Subcutaneous abdominal adipose tissue (tissue), 5 donors: ENCODE measurements around the gene RABGAP1L.

Experiments
- H3K27ac ChIP-seq: one replicate; pipeline ENCODE4 v1.7.0; 2013; ENCODE audit warnings: low read depth, mild to moderate bottlenecking, inconsistent platforms, low read length, moderate library complexity
- H3K27me3 ChIP-seq, 5 donors: one replicate each; pipeline ENCODE4 v1.7.0; 2013; ENCODE audit warnings: low read length in 5 of 5, inconsistent platforms in 1 of 5; ENCODE audit not compliant: control insufficient read depth in 5 of 5, insufficient read depth in 4 of 5
- H3K36me3 ChIP-seq, 5 donors: one replicate each; pipeline ENCODE4 v1.7.0; 2013; ENCODE audit warnings: low read length in 5 of 5; ENCODE audit not compliant: control insufficient read depth in 5 of 5, insufficient read depth in 5 of 5
- H3K4me1 ChIP-seq, 5 donors: one replicate each; pipeline ENCODE4 v1.7.0; 2013; ENCODE audit warnings: low read length in 5 of 5, mild to moderate bottlenecking in 3 of 5, moderate library complexity in 1 of 5; ENCODE audit not compliant: control insufficient read depth in 5 of 5, insufficient read depth in 5 of 5
- H3K4me3 ChIP-seq, 5 donors: one replicate each; pipeline ENCODE4 v1.7.0; 2013; ENCODE audit warnings: low read length in 5 of 5, low read depth in 1 of 5
- H3K9ac ChIP-seq, 5 donors: one replicate each; pipeline ENCODE4 v1.7.0; 2013; ENCODE audit warnings: low read length in 5 of 5, mild to moderate bottlenecking in 4 of 5, moderate library complexity in 3 of 5
- H3K9me3 ChIP-seq, 5 donors: one replicate each; pipeline ENCODE4 v1.7.0; 2013; ENCODE audit warnings: low read length in 5 of 5; ENCODE audit not compliant: control insufficient read depth in 5 of 5
- donor health status: healthy.
- donor health status: healthy.
- donor health status: healthy.
- donor health status: healthy.
- donor health status: healthy.

The RABGAP1L gene

DNA sequence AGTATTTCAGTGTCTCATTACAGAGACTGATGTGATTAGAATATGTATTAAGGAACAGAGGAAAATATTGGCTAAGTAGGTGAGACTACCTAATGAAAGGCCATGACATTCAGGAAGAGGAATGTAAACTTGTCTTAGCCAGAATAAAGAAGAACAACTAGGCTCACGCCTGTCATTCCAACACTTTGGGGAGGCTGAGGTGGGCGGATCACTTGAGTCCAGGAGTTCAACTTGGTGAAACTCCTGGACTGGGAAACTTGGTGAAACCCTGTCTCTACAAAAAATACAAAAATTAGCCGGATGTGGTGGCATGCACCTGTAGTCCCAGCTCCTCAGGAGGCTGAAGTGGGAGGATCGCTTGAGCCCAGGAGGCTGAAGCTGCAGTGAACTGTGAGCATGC, 825.6 kb downstream of the RABGAP1L start:
- H3K4me3 ChIP-seq = no peak overlapping the region
- no peaks in the 10 kb centered on the region for H3K27me3 ChIP-seq
- H3K9me3 ChIP-seq = peaks cover 0 to 2% (median 0%) of the 10 kb centered on the region in 5 donors
- no peak overlapping the region for H3K9ac ChIP-seq
- H3K27ac ChIP-seq = no peak overlapping the region
- peaks cover 0 to 11% (median 8%) of the 10 kb centered on the region in 5 donors for H3K4me1 ChIP-seq
- peaks cover 0 to 11% (median 4%) of the 10 kb centered on the region in 5 donors for H3K36me3 ChIP-seq

DNA sequence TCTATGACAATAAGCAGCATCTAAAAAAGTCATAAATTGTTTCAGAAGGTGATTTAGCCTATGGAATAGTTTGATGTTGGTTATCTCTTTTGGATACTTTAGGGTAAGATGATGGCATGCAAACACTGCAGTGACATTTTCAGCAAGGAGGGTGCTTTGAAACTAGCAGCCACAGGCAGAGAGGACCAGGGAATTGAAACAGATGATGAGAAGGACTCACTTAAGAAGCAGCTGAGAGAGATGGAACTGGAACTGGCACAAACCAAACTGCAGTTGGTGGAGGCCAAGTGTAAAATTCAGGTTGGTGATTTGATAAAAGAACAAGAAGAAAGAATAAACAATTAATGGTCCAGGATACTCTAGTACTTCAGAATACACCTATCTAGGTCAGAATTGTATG, 829.2 kb downstream of the RABGAP1L start:
- Histone ChIP-seq H3K36me3 (no peaks in the 10 kb centered on the region), H3K9ac (no peak overlapping the region), H3K9me3 (no peaks in the 10 kb centered on the region), H3K4me1 (peaks cover 0 to 18% (median 12%) of the 10 kb centered on the region in 5 donors), H3K27ac (no peak overlapping the region), H3K27me3 (no peaks in the 10 kb centered on the region), H3K4me3 (no peak overlapping the region)

DNA sequence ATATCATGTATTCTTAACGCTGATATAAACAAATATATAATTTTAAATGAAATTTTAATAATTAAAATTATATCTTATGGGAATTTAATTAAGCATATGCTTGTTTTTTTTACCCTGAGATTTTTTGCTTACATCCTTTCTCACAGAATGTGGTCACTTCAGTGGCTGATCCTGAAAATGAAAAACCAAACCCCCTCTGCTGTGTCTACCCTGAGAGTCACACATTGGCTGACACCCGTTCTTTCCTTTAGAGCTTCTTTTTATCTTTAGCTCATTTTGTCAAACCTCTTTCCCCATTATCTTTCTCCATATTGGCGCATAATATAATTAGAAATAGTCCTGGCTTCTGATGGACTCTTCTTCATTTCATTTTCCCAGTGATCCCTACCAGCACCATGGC, 829.7 kb downstream of the RABGAP1L start:
- Histone ChIP-seq H3K4me3 (no peak overlapping the region), H3K9ac (no peak overlapping the region), H3K27ac (peak overlapping the region; percentile 43), H3K36me3 (peaks cover 0 to 2% (median 0%) of the 10 kb centered on the region in 5 donors), H3K27me3 (no peaks in the 10 kb centered on the region), H3K9me3 (no peaks in the 10 kb centered on the region), H3K4me1 (peaks cover 0 to 18% (median 12%) of the 10 kb centered on the region in 5 donors)

DNA sequence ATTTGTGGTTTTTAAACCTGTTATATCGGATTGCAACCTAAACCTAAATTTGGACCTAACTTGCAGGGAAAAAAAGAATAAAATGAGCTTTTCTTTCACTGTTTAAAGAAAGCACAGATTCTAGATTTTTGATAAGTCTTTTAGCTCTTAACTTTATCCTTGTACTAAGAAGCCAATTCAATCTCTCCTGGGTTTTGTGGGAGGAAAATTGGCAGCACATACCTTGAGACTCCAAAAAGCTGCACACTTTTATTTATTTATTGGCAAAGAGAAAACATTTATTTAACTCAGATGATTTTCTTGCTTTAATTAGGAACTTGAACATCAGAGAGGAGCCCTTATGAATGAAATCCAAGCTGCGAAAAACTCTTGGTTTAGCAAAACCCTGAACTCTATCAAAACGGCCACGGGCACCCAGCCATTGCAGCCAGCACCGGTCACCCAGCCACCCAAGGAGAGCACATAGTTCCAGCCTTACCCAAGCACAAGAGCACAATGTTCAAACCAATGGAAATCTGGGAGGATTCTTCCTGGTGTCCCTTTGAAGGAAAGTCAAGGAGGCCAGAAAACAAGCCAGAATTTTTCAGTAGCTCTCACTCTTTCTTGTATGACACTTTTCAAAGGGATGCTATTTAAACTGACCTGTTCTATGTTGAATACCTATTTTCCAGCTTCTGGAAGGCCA, 830.4 kb downstream of the RABGAP1L start:
- Histone ChIP-seq H3K27ac (peak overlapping the region; percentile 43), H3K9me3 (no peaks in the 10 kb centered on the region), H3K4me1 (peaks cover 0 to 18% (median 12%) of the 10 kb centered on the region in 5 donors), H3K9ac (peak overlapping the region in 4 of 5 donors; percentile 85 to 97 (median 88)), H3K36me3 (peaks cover 0 to 3% (median 0%) of the 10 kb centered on the region in 5 donors), H3K4me3 (peak overlapping the region; percentile 3 to 88 (median 80)), H3K27me3 (no peaks in the 10 kb centered on the region)

DNA sequence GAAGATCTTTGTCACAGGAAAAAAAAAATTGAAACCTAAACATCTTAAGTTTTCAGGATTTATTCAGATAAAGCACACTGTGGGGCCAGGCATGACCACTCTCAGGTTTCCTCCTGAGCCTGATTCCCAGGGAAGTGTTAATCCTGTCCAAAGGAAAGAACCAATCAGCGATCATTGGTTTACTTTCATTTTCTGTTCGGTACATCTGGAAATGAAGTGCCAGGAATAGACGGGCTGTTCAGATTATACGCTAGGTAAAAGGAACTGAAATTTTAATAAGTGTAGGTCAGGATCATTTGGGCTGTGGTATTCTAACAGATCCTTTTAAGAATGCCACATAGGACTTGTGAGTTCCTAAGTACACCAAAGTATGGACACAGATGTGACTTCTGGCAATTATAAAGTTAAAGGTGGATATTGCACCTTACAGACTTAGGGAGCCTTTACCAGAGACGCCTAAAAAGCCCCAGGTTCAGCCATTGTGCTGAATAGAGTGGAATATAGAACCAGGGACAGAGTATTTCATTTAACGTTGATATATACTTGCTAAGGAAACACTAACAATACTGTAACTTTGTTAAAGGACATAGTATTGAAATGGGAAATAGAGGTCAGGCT, 831.2 kb downstream of the RABGAP1L start:
- Histone ChIP-seq H3K27ac (peak overlapping the region; percentile 71), H3K36me3 (peaks cover 0 to 3% (median 0%) of the 10 kb centered on the region in 5 donors), H3K9me3 (no peaks in the 10 kb centered on the region), H3K27me3 (no peaks in the 10 kb centered on the region), H3K9ac (peak overlapping the region; percentile 85 to 97 (median 88)), H3K4me1 (peaks cover 0 to 19% (median 13%) of the 10 kb centered on the region in 5 donors), H3K4me3 (peak overlapping the region; percentile 78 to 88 (median 83))

DNA sequence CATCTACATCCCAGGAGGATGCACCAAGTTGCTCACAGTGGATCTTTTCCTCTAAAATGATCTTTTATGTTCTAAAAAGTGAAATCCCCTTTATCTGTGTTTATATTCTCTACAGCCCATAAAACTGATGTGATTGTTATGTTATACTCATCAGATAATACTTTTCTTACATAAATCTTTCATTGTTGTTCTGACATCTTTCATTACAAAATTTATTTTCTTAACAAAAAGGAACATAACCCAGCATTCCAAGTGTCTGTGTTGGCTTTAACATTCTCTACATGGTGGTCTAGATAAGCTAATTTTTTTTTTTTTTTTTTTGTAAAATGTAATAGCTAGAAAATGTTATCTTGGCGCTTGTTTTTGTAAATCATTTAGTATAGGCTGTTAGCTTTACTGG, 832.2 kb downstream of the RABGAP1L start:
- no peak overlapping the region for H3K27ac ChIP-seq
- no peak overlapping the region for H3K4me3 ChIP-seq
- no peaks in the 10 kb centered on the region for H3K9me3 ChIP-seq
- peaks cover 0 to 3% (median 0%) of the 10 kb centered on the region in 5 donors for H3K36me3 ChIP-seq
- H3K4me1 ChIP-seq = peaks cover 0 to 21% (median 18%) of the 10 kb centered on the region in 5 donors
- no peaks in the 10 kb centered on the region for H3K27me3 ChIP-seq
- no peak overlapping the region for H3K9ac ChIP-seq

DNA sequence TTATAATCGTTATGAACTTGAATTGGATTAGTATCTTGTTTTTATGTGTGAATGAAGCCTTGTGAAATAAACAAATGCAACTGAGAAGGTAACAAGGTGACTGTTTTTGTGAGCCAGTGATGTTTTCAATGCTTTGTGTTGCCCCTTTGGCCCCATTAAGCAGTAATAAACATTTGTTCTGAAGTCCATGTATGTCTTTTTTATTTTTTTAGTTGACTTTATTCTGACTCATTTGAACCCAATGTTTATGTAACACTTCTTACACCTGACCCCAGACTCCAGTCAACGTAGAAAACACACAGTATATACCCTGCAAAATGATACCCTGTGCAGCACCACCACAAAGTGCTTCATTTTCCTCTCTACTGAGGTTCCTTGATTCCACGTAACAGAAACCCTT, 835.8 kb downstream of the RABGAP1L start:
- Histone ChIP-seq H3K9ac (peak overlapping the region in 1 of 5 donors; percentile 31), H3K4me3 (no peak overlapping the region), H3K27ac (no peak overlapping the region), H3K36me3 (peaks cover 0 to 3% (median 0%) of the 10 kb centered on the region in 5 donors), H3K9me3 (no peaks in the 10 kb centered on the region), H3K4me1 (peaks cover 0 to 23% (median 14%) of the 10 kb centered on the region in 5 donors), H3K27me3 (no peaks in the 10 kb centered on the region)

DNA sequence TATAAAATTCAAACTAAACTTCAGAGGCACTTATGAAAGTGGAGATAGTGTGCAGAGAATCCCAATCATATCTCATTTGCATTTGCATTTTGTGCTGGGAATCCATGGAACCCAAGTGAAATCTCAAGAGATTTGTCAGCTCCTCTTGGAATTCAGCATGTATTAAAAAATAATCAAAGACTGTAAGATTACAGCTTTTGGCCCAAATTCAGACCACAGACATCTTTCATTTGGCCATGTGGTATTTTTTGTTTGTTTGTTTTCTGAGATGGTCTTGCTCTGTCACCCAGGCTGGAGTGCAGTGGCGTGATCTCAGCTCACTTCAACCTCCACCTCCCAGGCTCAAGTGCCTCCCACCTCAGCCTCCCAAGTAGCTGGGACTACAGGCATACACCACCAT, 836.6 kb downstream of the RABGAP1L start:
- Histone ChIP-seq H3K36me3 (peaks cover 0 to 3% (median 0%) of the 10 kb centered on the region in 5 donors), H3K9me3 (no peaks in the 10 kb centered on the region), H3K27me3 (no peaks in the 10 kb centered on the region), H3K27ac (no peak overlapping the region), H3K4me1 (peaks cover 0 to 25% (median 18%) of the 10 kb centered on the region in 5 donors), H3K4me3 (no peak overlapping the region), H3K9ac (no peak overlapping the region)

DNA sequence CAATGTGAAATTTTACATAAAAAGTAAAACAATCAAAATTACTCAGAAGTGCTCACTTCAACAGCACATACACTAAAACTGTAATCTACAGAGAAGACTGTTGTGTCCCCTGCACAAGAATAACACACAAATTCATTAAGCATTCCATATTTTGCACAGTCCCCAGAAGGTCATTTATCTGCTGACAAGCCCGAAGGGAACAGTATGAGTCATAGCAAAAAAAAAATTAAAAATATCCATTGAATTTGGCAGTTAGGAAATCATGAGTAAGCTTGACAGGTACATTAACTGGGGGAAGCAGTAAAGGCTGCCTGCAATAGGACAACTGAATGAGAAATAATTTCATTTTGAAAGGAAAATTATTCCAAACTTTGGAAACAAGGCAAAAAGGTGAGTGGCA, 837.2 kb downstream of the RABGAP1L start:
- Histone ChIP-seq H3K27ac (no peak overlapping the region), H3K36me3 (peaks cover 0 to 3% (median 0%) of the 10 kb centered on the region in 5 donors), H3K9ac (no peak overlapping the region)

DNA sequence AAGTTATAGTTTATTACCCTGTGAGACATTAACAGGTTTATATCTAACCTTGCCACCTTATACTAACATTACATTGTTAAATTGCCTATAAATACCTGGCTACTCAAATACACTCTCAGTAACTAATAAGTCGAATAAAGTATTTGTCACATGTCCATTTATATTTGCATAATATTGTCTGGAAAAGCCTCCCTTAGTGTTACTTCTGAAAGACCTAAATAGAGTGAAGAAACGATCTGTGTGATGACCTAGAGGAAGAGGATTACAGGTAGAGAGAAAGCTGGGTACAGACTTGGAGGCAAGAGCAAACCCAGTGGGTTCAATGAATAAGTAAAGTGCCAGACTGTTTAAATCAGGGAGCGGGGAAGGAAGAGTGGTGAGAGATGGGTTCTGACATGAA, 837.7 kb downstream of the RABGAP1L start:
- H3K4me3 ChIP-seq = no peak overlapping the region
- H3K9ac ChIP-seq = no peak overlapping the region
- H3K9me3 ChIP-seq = no peaks in the 10 kb centered on the region
- H3K4me1 ChIP-seq = peaks cover 0 to 34% (median 24%) of the 10 kb centered on the region in 5 donors
- H3K36me3 ChIP-seq = peaks cover 0 to 3% (median 0%) of the 10 kb centered on the region in 5 donors
- no peaks in the 10 kb centered on the region for H3K27me3 ChIP-seq
- H3K27ac ChIP-seq = no peak overlapping the region

More for the DNA sequence above, 837.2 kb downstream of the RABGAP1L start:
- no peak overlapping the region for H3K4me3 ChIP-seq
- H3K4me1 ChIP-seq = peaks cover 0 to 29% (median 23%) of the 10 kb centered on the region in 5 donors
- H3K9me3 ChIP-seq = no peaks in the 10 kb centered on the region
- no peaks in the 10 kb centered on the region for H3K27me3 ChIP-seq
